GM12878 (cell line): ENCODE results near the gene IFIT3. TPM values are rescaled to one million over a fixed set of nuclear protein-coding genes. Genes with fewer than 3 reads are reported as not detected.

Experiments used
- ATAC-seq: fragments of 200-7000 bp; cut with Tn5 transposase; 3 replicates; pipeline ENCODE4 v1.9.1; 2020; ENCODE audit warnings: mild to moderate bottlenecking, moderate library complexity
- BruUV-seq: library from RNA; stranded (reverse); fragments of 400-500 nt; replicated peaks from 2 replicates; lab custom pipeline; 2021; lab: Mats Ljungman, UMichigan
- CTCF ChIA-PET: fragments of 300-600 bp; sonication (Branson Sonifier 250); formaldehyde crosslinking; extraction: SDS; loops from one replicate; lab custom pipeline; 2021; ENCODE audit warnings: inconsistent platforms; lab: Yijun Ruan, JAX
- POLR2A ChIA-PET: fragments of 350-600 bp; formaldehyde crosslinking; extraction: SDS; loops from one replicate; lab custom pipeline; 2021; ENCODE audit warnings: inconsistent platforms; lab: Charles Lee
- RAD21 ChIA-PET: fragments of 300-600 bp; sonication (Branson Sonifier 250); formaldehyde crosslinking; loops from one replicate; lab custom pipeline; 2023; ENCODE audit warnings: antibody characterized with exemption; ENCODE audit not compliant: unreplicated experiment; lab: Charles Lee
- SMC1A ChIA-PET: fragments of 300-600 bp; sonication (Branson Sonifier 250); formaldehyde crosslinking; loops from one replicate; lab custom pipeline; 2023; ENCODE audit not compliant: unreplicated experiment, uncharacterized antibody; lab: Charles Lee
- DNase-seq: peaks from one replicate; pipeline ENCODE4 v3.0.0-alpha.2; 2011; ENCODE audit warnings: low read depth, low spot score
- FAIRE-seq: peaks from 3 replicates; lab custom pipeline; 2011; peaks lifted over from hg19 to GRCh38; lab: Jason Lieb, UNC
- H2AFZ ChIP-seq: 2 replicates; pipeline ENCODE4 v1.6.0; 2011; ENCODE audit warnings: low read depth, low read length, control low read depth; ENCODE audit not compliant: control insufficient read depth
- H3K27ac ChIP-seq: 2 replicates; pipeline ENCODE4 v1.5.1; 2011; ENCODE audit warnings: control low read depth; ENCODE audit not compliant: control insufficient read depth, insufficient read depth
- H3K27me3 ChIP-seq, 2 experiments: replicated peaks in 1 of 2; 2 replicates each; pipeline versions ENCODE4 v1.6.0 to v1.6.1; 2011; ENCODE audit warnings: low read length in 1 of 2; ENCODE audit not compliant: control insufficient read depth in 2 of 2, insufficient read depth in 2 of 2
- H3K36me3 ChIP-seq, 2 experiments: 2 replicates each; pipeline ENCODE4 v1.5.1; 2011; ENCODE audit warnings: low read length in 1 of 2; ENCODE audit not compliant: control insufficient read depth in 2 of 2, insufficient read depth in 2 of 2
- H3K4me1 ChIP-seq: 2 replicates; pipeline ENCODE4 v1.6.1; 2011; ENCODE audit warnings: mild to moderate bottlenecking, low read length, moderate library complexity, mixed read lengths; ENCODE audit not compliant: control insufficient read depth, insufficient read depth
- H3K4me2 ChIP-seq: 2 replicates; pipeline ENCODE4 v1.6.0; 2011; ENCODE audit warnings: control low read depth; ENCODE audit not compliant: control insufficient read depth, insufficient read depth
- H3K4me3 ChIP-seq: fragments of 200-600 bp; sonication (generic); 2 replicates; pipeline ENCODE4 v1.5.1; 2016
- H3K79me2 ChIP-seq: 2 replicates; pipeline ENCODE4 v1.6.0; 2011; ENCODE audit warnings: low read length; ENCODE audit not compliant: control insufficient read depth, insufficient read depth
- H3K9ac ChIP-seq: 2 replicates; pipeline ENCODE4 v1.8.0; 2011; ENCODE audit warnings: low read length, control low read depth, mixed read lengths; ENCODE audit not compliant: control insufficient read depth, insufficient read depth
- H3K9me3 ChIP-seq: replicated peaks from 3 replicates; pipeline ENCODE4 v1.5.1; 2011; ENCODE audit warnings: mild to moderate bottlenecking, low read length; ENCODE audit not compliant: control insufficient read depth, insufficient read depth
- H4K20me1 ChIP-seq: 2 replicates; pipeline ENCODE4 v1.6.0; 2011; ENCODE audit not compliant: control insufficient read depth, insufficient read depth
- BHLHE40 ChIP-seq, 2 experiments: fragments of 450-650 bp in 1 of 2; IDR thresholded peaks; 2 replicates each; pipeline ENCODE4 v1.6.1; 2011 to 2017; ENCODE audit warnings: low read depth in 2 of 2, borderline replicate concordance in 1 of 2, improper control_type of control experiment in 1 of 2, low read length in 1 of 2, mild to moderate bottlenecking in 1 of 2
- CBX5 ChIP-seq: sonication (generic); IDR thresholded peaks from 2 replicates; pipeline ENCODE4 v1.6.1; 2016; ENCODE audit warnings: low read depth, moderate library complexity, mild to moderate bottlenecking, inconsistent platforms
- EGR1 ChIP-seq, 2 experiments: IDR thresholded peaks; 1 replicate in 1 of 2; 2 replicates in 1 of 2; pipeline ENCODE4 v1.6.1; 2011 to 2012; ENCODE audit warnings: low read depth in 2 of 2, low read length in 2 of 2, borderline replicate concordance in 1 of 2, mild to moderate bottlenecking in 1 of 2, moderate library complexity in 1 of 2
- ESRRA ChIP-seq: IDR thresholded peaks from 2 replicates; pipeline ENCODE4 v1.6.1; 2012; ENCODE audit warnings: mild to moderate bottlenecking, low read length, improper control_type of control experiment
- FOS ChIP-seq: IDR thresholded peaks from 3 replicates; pipeline ENCODE4 v1.6.1; 2011; ENCODE audit warnings: borderline replicate concordance; ENCODE audit not compliant: insufficient read length; ENCODE audit errors: extremely low read depth
- FOXK2 ChIP-seq: fragments of 450-650 bp; IDR thresholded peaks from 2 replicates; pipeline ENCODE4 v1.6.1; 2017; ENCODE audit warnings: mild to moderate bottlenecking, moderate library complexity
- FOXM1 ChIP-seq: IDR thresholded peaks from 2 replicates; pipeline ENCODE4 v1.6.1; 2012; ENCODE audit warnings: low read depth, mild to moderate bottlenecking, inconsistent platforms, low read length, moderate library complexity
- HDGF ChIP-seq: fragments of 450-650 bp; IDR thresholded peaks from 2 replicates; pipeline ENCODE4 v1.6.1; 2016; ENCODE audit warnings: antibody characterized with exemption
- NFYB ChIP-seq: IDR thresholded peaks from 2 replicates; pipeline ENCODE4 v1.6.1; 2011; ENCODE audit warnings: low read depth, mild to moderate bottlenecking, low read length, improper control_type of control experiment, moderate library complexity; ENCODE audit not compliant: insufficient read depth
- PAX5 ChIP-seq: IDR thresholded peaks from 2 replicates; pipeline ENCODE4 v1.6.1; 2011; ENCODE audit warnings: low read depth, low read length, borderline replicate concordance
- POU2F2 ChIP-seq: IDR thresholded peaks from 3 replicates; pipeline ENCODE4 v1.6.1; 2011; ENCODE audit warnings: low read depth, mild to moderate bottlenecking, low read length, borderline replicate concordance
- WRNIP1 ChIP-seq: IDR thresholded peaks from 2 replicates; pipeline ENCODE4 v1.6.1; 2011; ENCODE audit warnings: low read depth, low read length, improper control_type of control experiment, borderline replicate concordance
- WGBS: methylation state at CpG from one replicate; pipeline ENCODE4 v1.1.6; 2016; ENCODE audit warnings: low lambda C conversion rate; ENCODE audit not compliant: insufficient replicate concordance, insufficient coverage; ENCODE audit errors: missing lambda C conversion rate; 5-methylcytosine and 5-hydroxymethylcytosine counted together
- in situ Hi-C: fragments of 300-500 bp; cut with MboI; formaldehyde crosslinking; loops from 9 replicates; pipeline ENCODE4 v1.14.3; 2018; ENCODE audit warnings: mixed read lengths
- intact Hi-C: fragments of 100-400 bp; cut with micrococcal nuclease; formaldehyde crosslinking; loops from one replicate; pipeline ENCODE4 v1.14.2; 2022; ENCODE audit not compliant: unreplicated experiment
- polyA plus RNA-seq, 11 experiments: library from polyadenylated mRNA; depleted of rRNA in 4 of 11; unstranded in 6 of 11; stranded (reverse) in 5 of 11; fragments of >200 nt; fragmentation: Nextera tagmentation in 4 of 11; fragmentation: Illumina TruSeq in 1 of 11; extraction: Ambion mirVana in 4 of 11; extraction: Trizol in 1 of 11; gene quantifications; 1 replicate in 1 of 11; 2 replicates in 10 of 11; pipeline versions ENCODE4 v1.2.1 to v1.2.3, GENCODE V29; 2011 to 2016; ENCODE audit warnings: inconsistent platforms in 2 of 11, missing spikeins in 2 of 11, low read depth in 1 of 11
- total RNA-seq, 4 experiments: library from RNA; depleted of rRNA in 3 of 4; stranded (reverse); fragments of >200 nt in 3 of 4; fragmentation: Illumina TruSeq in 1 of 4; extraction: Trizol in 1 of 4; gene quantifications; 2 replicates each; pipeline versions ENCODE4 v1.2.1 to v1.2.3, GENCODE V29; 2013 to 2021
- TF ChIP-seq, protein P1 (sequence below): IDR thresholded peaks from 2 replicates; pipeline ENCODE4 v1.6.1; 2011; ENCODE audit warnings: borderline replicate concordance, low read depth, mild to moderate bottlenecking, moderate library complexity, mixed read lengths, low read length; ENCODE audit not compliant: insufficient read depth; ENCODE audit errors: extremely low read length
- TF ChIP-seq, protein P2 (sequence below): IDR thresholded peaks from 2 replicates; pipeline ENCODE4 v1.6.1; 2011; ENCODE audit warnings: borderline replicate concordance, low read depth, mild to moderate bottlenecking, moderate library complexity, low read length; ENCODE audit not compliant: insufficient read depth, poor library complexity, severe bottlenecking

Gene IFIT3
- total and polyA plus RNA-seq, 10 of the 15 experiments (the other 5 are each of a cell fraction or from before 2014, with no cell fraction given): 27.0 to 70.2 (median 51.1) TPM

DNA sequence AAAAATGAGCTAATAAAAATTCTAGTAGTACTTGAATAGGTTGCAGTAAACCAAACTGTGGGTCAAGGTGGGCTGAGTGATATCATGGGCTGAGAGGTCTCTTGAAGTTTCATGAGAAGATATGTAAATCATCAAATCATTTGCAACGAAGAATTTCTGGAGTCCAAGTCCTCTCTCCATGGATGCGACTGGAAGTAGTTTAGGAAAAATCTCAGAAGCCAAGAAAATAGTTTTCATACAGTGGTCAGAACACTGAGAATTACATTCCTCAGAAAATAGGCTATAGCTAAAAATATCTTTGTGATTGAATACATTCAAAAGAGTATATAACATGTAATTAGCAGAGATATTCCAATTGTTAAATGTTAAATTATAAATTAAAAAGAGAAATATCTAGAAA is 61.0 kb downstream of the IFIT3 start:
- H3K9ac ChIP-seq: no peak overlapping the region
- H3K79me2 ChIP-seq: peaks cover 10% of the 10 kb centered on the region
- intact Hi-C loops: loop anchor here (1.0 kb wide), 1 partner anchor 172 kb away; no protein-coding TSS in a partner anchor
- ChIA-PET SMC1A (interaction anchor here (0.6 to 2.8 kb wide), 16 partner anchors 15 to 456 kb away, joined by 3 to 32 read pairs (median 4); no protein-coding TSS in a partner anchor), CTCF (interaction anchor here (0.9 to 8.5 kb wide), 10 partner anchors 10 to 176 kb away, joined by 3 to 97 read pairs (median 4); no protein-coding TSS in a partner anchor), RAD21 (interaction anchor here (0.7 to 2.3 kb wide), 12 partner anchors 19 to 312 kb away, joined by 3 to 16 read pairs (median 4); partner anchors contain the start of genes IFIT5 and KIF20B), POLR2A (no interaction called here)
- no peak overlapping the region for H3K4me3 ChIP-seq
- in situ Hi-C loops: no loop called here
- BruUV-seq: no TSS peak
- no peaks in the 10 kb centered on the region for H4K20me1 ChIP-seq
- 29% methylated on average over 2 of the region's 2 CpGs for WGBS
- no peaks in the 10 kb centered on the region for H3K27me3 ChIP-seq
- TF ChIP-seq FOXM1 (no peak), CBX5 (no peak), FOS (no peak), EGR1 (IDR thresholded peaks at IDR 0.05; ENCODE audit: borderline replicate concordance in 1 of 2, low read depth in 2 of 2, low read length in 2 of 2) (no peak), WRNIP1 (no peak), ESRRA (no peak), BHLHE40 (IDR thresholded peaks at IDR 0.05; ENCODE audit: borderline replicate concordance in 1 of 2, low read depth in 2 of 2, low read length in 1 of 2) (no peak), POU2F2 (no peak), NFYB (no peak), FOXK2 (no peak), HDGF (no peak), PAX5 (no peak)
- TF ChIP-seq, protein P1, sequence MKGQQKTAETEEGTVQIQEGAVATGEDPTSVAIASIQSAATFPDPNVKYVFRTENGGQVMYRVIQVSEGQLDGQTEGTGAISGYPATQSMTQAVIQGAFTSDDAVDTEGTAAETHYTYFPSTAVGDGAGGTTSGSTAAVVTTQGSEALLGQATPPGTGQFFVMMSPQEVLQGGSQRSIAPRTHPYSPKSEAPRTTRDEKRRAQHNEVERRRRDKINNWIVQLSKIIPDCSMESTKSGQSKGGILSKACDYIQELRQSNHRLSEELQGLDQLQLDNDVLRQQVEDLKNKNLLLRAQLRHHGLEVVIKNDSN: no peak
- TF ChIP-seq, protein P2, sequence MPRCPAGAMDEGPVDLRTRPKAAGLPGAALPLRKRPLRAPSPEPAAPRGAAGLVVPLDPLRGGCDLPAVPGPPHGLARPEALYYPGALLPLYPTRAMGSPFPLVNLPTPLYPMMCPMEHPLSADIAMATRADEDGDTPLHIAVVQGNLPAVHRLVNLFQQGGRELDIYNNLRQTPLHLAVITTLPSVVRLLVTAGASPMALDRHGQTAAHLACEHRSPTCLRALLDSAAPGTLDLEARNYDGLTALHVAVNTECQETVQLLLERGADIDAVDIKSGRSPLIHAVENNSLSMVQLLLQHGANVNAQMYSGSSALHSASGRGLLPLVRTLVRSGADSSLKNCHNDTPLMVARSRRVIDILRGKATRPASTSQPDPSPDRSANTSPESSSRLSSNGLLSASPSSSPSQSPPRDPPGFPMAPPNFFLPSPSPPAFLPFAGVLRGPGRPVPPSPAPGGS: no peak
- no peaks in the 10 kb centered on the region for H3K9me3 ChIP-seq
- no peak overlapping the region for H3K4me2 ChIP-seq
- ATAC-seq: no peak
- DNase-seq: no peak
- H3K4me1 ChIP-seq: peaks cover 3% of the 10 kb centered on the region
- no peak for FAIRE-seq
- no peak overlapping the region for H2AFZ ChIP-seq
- H3K36me3 ChIP-seq: no peaks in the 10 kb centered on the region
- no peak overlapping the region for H3K27ac ChIP-seq
